Raji (cell line): Measurements from ENCODE around the gene CELSR3.

ENCODE experiments used
- POLR2A ChIP-seq: IDR thresholded peaks from 2 replicates; pipeline ENCODE4 v1.6.1; 2011; ENCODE audit warnings: low read depth, low read length, control low read depth; ENCODE audit not compliant: insufficient read depth

CELSR3 gene

DNA sequence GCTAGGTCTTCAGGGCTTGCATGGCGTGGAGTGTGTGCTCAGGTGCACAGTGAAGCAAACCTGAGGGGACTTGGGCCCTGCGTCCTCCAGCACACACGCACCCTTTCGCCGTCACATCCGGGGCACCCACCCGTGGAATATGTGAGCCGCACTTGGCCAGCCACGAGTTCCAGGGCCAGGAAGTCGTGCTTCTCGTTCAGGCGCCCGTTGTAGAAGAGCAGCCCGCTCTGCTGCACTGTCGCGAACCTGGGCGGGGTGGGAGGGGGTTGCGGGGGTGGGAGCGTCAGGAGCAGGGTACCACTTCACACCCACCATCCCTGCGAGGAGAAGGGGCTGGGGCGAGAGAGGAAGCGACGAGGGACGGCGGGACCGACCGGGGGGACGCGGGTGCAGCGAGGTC is 7.1 kb downstream of the CELSR3 start:
- no peak for TF ChIP-seq POLR2A

DNA sequence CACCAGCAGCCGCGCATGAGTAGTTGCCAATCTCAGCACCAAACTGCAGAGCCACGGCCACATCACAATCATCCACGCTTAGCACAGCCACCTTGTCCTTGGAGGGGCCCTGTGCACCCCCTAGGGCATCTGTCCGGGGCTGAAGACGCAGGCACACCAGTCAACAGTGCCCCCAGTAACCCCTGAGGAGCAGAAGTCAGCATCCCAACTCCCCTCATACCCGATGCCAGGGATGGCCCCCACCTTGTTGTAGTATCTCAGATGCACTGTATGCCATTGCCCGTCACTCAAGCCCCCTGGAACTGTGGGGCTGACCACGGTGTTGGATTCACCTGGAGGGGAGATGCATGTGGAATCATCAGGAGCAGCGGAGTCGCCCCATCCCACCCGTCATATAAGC is 7.6 kb downstream of the CELSR3 start:
- no peak for TF ChIP-seq POLR2A

DNA sequence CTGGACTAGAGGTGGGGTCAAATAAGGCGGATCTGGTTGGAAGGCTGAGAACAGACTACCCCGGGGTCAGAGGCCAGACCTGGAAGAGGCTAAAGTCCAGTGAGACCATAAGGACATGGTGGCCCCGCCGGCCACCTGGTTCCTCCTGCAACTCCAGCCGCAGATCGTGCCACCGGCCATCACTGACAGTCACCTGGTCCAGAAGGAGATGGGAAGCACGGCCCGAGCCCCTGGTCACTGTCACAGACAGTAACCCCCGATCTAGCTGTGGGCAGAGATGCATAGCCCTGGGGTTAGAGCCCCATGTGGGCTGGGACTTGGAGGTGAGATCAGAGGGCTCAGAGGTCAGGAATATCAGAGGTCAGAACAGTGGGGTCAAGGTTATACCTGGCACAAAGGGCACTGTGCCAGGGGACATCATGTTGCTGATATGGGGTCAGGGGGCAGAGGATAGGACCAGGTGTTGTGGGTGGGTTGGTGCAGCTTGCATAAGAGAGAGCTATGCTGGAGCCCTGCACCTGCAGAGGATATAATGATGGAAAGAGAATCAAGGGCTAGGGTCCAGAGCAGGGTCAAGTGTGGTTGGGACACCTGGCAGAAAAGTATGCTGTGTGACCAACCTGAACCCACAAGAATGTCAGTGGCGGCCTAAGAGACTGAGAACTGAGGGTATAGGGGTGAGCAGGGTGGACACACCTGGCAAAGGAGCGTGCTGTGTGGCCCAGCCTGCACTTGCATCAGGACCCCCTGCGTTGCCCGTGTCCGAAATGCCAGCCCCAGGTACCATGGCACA is 9.6 kb downstream of the CELSR3 start:
- no peak for TF ChIP-seq POLR2A

DNA sequence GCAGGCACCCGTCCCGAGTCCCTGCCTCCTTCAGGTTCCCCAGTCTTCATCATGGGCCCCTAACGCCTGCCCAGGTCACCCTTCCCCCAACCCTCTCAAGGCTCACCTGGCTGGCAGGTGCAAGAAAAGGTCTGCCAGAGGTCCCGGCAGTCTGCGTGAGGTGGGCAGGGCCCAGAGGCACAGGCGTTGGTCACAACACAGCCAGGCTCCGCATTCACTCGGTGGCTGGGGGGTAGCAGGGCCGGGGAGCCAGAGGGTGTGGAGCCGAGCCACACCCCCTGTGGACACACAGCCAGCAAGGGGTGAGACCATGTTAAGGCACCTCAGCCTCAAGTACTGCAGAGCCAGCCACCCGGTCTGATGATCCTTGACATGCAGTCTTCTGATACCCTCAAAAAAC is 10.9 kb downstream of the CELSR3 start:
- no peak for TF ChIP-seq POLR2A

DNA sequence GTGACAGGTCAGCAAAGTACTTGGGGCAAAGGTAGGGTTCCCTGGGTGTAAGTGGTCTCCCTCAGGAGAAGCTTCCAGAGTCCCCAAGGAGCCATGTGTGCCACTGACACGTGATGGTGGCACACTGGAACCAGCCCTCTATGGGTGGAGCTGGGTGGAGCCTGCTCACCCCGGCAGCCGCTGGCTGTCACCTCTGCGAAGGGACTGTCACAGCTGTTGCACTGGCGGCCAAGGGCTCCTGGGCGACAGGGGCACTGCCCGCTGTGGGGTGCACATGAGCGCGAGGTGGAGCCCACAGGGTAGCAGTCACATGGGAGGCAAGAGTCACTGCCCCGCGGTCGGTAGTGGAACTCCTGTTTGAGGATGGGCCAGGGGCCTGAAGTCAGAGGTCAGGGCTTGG is 12.0 kb downstream of the CELSR3 start:
- TF ChIP-seq POLR2A: no peak

GRCh38 chr3:48648188-48648850 is 14.4 kb downstream of the CELSR3 start:
- no peak for TF ChIP-seq POLR2A

DNA sequence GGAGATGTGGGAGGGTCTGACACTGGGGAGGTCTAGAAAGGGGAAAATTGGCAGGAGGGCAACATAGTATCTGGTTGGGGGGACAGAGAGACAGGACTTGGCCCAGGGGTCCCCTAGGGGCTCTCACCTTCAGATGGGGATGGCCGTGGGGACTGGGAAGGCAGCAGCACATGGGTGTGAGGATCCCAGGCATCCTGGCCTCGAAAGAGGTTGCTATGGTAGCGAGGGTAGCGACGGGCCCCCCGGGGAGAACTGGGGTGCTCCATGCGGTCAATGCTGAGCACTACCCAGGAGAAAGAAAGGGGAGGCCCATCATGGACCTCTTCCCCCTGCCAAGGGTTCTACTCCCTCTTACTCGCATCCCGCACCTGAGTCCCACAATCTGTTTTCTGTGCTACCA is 15.0 kb downstream of the CELSR3 start:
- TF ChIP-seq POLR2A: no peak

DNA sequence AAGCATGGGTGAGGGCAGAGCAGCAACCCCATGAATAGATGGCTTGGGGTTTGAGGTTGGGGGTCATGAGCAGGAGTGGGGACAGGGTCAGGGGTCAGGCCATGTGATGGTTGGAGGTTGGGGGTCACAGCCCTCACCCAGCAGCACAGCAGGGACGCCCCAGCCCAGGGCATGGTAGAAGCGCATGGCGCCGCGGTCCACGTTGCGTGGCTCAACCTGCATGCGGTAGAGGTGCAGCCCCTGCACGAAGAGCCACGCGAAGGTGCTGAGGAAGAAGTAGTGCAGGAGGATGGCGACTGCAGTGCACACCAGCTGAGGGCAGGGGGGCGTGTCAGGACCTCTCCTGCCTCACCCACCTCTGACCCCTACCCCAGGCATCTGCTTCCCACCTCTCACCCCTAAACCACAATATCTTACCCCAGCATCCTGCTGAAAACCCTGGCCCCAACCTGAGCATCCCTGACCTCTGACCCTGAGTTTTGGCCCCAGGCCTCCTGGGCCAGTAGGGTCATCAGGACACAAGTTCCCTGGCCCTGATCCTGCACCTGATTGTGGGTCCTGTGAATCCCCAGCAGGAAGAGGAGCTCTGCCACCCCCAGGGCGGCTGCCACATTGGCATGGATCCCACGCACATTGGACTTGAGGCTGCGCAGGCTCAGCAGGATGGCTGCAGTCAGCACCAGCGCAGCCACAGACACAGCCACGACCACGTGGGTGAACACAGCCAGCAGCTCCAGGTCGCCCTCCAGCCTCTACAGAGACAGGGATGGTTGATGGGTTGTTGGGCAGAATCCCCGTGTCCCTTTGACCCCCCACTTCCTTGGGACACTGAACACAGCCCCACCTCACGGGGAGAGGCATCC is 17.6 kb downstream of the CELSR3 start:
- TF ChIP-seq POLR2A: no peak

DNA sequence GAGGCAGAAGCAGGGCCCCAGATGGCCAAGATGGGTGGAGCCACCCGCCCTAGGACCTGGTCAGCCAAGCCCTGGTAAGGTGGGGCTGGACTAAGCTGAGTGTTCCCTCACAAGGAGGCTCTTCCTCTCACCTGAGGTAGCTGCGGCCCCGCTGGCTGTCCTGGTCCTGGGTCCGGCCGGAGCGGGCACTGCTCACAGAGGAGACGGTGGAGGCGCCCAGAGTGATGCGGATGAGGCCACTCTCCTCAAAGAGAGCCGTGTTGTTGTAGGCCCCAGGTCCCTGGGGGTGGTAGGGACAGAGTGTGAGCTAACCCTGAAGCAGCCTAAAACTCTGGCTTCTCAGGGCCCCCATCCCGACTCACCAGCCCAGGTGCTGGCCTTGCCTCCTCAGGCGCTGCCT is 20.1 kb downstream of the CELSR3 start:
- no peak for TF ChIP-seq POLR2A

DNA sequence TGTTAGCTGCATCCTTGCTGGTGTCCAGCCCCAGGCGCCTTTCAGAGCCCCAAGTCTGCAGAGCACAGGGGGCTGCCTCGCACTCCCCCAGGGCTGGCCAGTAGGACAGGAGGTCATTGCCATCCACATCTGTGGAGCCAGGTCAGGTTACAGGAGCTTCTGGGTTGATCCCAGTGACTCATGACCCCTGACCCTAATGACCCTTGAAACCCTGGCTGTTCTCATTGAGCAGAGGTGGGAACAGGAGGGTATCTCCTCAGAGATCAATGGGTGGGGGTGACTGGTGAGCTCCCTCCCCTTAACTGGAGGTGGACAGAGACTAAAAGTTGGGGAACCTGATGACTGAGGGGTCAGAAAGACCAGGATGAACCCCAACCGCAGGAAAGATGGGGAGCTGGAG is 21.3 kb downstream of the CELSR3 start:
- TF ChIP-seq POLR2A: no peak

DNA sequence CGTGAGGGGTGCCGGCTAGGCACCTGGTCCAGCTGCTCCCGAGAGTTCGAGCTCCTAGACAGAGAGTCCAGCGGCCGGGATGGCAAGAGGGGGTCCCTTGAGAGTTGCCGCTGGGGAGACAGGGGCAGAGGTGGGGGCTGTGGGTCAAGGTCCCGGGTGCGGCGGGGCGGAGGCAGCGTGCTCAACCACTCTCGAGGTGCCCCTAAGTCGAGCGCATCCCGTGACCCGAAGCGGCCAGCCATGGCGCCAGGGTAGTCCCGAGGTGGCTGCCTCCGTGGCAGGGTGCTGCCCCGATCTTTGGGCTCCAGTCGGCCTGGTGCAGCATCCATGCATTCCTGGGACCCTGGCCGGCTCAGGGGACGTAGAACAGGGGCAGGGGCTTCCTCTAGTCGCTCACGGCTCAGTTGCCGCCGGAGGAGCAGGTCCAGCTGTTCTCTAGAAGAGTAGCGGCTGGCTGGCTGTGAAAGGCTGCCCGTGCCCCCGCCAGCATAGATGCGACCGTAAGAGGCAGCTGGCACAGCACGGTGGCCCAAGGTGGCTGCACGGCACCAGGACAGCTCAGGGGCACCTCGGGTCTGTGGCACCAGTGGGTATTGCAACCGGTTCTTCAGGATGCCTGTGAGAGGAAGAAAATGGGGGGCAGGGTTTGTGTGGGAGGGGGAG is 22.6 kb downstream of the CELSR3 start:
- no peak for TF ChIP-seq POLR2A

DNA sequence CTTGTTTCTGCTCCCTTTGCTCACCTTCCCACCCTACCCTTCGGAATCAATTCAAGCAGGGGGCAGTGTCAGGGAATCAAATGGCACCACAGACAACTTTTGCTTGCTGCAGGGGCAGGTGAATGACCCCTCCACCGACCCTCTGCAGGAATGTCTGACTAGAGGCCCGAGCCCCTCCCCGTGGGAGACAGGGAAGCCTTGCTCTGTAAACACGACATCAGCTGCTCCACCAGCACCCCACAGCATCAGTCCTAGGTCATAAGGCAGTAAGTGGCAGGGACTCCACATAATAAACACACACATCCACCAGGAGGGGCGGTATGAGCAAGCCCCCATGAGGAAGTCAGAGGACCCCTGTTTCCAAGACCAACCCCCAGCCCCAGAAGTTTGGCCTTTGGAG is 25.4 kb downstream of the CELSR3 start:
- no peak for TF ChIP-seq POLR2A

GRCh38 chr3:48636149-48636655 is 26.5 kb downstream of the CELSR3 start:
- no peak for TF ChIP-seq POLR2A

- peak; percentile 89 for TF ChIP-seq POLR2A
Measured at GRCh38 chr3:48635222-48636021, 27.3 kb downstream of the CELSR3 start, which contains the start of gene SLC26A6. SLC26A6 (minus strand) TSS chr3:48635461; CDS start chr3:48635393, 68 bp downstream.

DNA sequence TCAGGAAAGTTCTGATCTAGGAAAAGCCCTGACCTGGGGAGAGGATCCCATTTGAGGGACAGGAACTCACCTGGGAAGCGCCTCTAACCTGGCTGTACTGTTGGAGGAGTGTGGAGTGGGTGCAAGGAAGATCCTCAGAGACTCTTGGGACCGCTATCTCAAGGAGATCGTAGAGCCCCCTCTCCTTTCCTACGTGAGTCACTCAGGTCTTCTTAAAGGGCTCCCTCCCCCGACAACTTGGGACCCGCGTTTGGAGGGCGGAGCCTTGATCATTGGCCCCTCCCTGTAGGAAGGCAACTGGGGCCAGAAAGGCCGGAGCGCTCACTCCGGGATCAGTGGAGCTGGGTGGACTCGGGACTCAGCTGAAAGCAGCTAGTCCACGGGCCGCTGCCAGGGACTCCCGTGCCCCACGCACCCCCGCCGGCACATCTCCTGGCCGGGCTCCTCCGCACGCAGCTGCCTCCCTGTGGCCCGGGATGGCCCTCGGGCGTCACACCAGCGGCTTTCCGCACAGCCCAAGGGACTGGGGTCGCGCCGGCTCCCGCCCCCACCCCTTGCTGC is 27.9 kb downstream of the CELSR3 start:
- no peak; the same call in none of the 2 replicates for TF ChIP-seq POLR2A
